GM19463 (cell line): ENCODE data around the gene AIRE.

Experiments
- ATAC-seq: cut with Tn5 transposase; IDR thresholded peaks from one replicate; pipeline ENCODE4 v1.9.1; 2021; ENCODE audit warnings: mild to moderate bottlenecking, moderate library complexity; ENCODE audit not compliant: unreplicated experiment

Gene AIRE

GRCh38 chr21:44303490-44303981, 17.9 kb downstream of the AIRE start:
- ATAC-seq: no peak

- ATAC-seq: no peak
Measured at GRCh38 chr21:44304011-44304616, 18.4 kb downstream of the AIRE start.

- no peak for ATAC-seq
Measured at GRCh38 chr21:44304877-44305293, 19.2 kb downstream of the AIRE start.

- ATAC-seq: no peak
Measured at GRCh38 chr21:44305691-44306090, 20.0 kb downstream of the AIRE start.

GRCh38 chr21:44306936-44307704, 21.4 kb downstream of the AIRE start:
- no peak for ATAC-seq

DNA sequence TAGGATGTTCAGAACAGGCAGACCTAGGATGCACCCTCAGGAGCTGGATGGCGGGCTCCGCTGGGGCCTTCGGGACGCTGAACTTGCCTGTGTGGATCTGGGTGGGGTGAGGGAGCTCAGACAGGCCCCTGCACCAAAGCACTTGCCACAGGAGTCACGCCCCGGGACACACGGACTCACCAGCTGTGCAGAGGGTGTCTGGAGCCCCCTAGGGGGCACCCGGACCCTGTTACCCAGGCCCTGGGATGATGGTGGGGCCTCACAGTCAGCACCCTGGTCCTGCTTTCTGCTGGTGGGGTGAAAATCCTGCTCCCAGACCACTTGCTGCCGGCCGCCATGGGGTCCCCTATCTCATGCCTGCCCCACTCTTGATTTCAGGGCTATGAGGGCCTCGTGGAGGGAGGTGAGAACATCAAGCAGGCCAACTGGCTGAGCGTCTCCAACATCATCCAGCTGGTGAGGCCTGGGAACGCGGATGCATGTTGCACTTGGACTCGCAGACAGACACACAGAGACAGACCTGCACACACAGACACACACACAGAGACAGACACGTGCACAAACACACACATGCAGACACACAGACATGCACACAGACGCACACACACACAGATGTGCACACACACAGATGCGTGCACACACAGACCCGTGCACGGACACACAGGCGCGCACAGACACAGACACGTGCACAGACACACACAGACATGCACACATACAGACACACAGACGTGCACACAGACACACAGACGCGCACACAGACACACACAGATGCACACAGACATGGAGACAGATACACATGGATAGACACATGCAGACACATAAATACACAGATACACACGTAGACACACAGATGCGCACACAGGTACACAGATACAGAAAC, 25.2 kb downstream of the AIRE start:
- no peak for ATAC-seq

DNA sequence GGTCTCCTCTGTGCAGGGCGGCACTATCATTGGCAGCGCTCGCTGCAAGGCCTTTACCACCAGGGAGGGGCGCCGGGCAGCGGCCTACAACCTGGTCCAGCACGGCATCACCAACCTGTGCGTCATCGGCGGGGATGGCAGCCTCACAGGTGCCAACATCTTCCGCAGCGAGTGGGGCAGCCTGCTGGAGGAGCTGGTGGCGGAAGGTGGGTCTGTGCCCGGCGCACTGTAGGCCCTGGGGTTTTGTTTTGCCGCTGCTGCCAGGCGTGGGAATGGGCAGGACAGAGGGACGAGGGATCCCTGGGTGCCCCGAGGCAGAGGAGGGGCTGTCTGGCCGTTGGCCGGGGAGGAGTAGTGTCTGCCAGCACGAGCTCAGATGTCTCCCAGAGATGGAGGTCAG, 26.4 kb downstream of the AIRE start:
- ATAC-seq: no peak

GRCh38 chr21:44312716-44313115, 27.0 kb downstream of the AIRE start:
- ATAC-seq: no peak

- no peak for ATAC-seq
Measured at GRCh38 chr21:44313451-44313850, 27.8 kb downstream of the AIRE start.

DNA sequence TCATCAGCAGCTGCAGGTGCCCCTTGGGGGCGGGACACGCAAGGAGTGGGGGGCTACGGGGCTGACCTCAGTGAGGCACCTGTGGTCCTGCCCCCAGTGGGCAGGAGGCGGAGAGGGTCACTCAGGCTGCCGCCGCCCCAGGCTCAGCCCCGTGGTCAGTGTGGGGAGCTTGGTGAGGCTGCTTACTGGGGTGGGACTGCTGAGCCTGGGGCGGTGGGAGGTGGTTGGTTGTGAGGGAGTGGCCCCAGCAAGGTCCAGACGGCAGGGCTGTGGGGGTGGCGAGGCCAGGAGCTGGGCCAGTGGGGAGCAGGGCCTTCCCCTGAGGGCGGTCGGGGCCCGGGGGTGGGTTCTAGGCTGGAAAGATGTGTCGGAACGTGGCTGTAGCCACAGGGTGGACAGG, 28.5 kb downstream of the AIRE start:
- no peak for ATAC-seq

DNA sequence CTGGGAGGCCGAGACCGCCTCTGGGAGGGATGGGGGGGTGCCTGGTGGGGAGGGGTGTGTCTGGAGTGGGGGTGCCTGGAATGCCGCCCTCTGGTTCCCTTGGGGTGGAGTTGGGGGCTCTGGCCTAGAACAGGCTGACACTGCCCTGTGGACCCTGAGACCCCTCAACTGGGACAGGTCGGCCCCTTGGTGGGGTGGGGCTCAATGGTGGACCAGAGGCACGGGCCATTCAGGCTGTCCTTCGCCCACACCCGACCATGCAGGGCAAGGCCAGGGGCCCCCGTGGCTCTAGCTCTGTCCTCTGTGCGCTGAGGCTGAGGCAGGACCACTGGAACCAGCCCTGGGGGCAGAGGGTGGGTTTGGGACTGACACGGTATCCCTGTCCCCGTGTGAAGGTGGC, 28.9 kb downstream of the AIRE start:
- ATAC-seq: no peak

DNA sequence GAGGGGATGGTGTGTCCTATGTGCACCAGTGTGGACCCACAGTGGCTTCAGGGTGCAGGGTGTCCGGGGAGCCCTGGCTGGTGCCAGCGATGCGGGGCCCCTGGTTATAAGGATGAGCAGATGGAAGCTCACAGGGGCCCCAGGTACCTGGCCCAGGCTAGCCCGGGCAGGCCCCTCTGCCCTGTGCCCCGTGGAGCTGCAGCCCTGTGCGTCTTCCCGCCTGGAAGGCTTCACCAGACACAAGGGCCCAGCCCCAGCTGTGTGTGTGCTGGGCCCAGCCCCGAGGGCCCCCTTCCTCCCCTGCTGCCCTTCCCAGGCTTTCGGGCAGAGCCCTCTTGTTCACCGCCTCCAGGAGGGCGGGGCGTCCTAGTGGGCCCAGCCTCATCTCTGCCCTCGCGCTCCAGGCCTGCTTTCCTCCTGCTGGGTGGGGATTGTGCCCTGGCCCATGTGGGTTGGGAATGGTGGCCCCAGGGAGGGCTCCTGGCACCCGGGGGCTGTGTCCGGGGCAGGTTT, 30.1 kb downstream of the AIRE start:
- ATAC-seq: no peak

GRCh38 chr21:44316277-44316900, 30.7 kb downstream of the AIRE start:
- no peak for ATAC-seq

- no peak for ATAC-seq
Measured at GRCh38 chr21:44317241-44317782, 31.6 kb downstream of the AIRE start.

GRCh38 chr21:44317871-44318270, 32.2 kb downstream of the AIRE start:
- ATAC-seq: no peak

- ATAC-seq: no peak
Measured at GRCh38 chr21:44318489-44319285, 33.0 kb downstream of the AIRE start.

DNA sequence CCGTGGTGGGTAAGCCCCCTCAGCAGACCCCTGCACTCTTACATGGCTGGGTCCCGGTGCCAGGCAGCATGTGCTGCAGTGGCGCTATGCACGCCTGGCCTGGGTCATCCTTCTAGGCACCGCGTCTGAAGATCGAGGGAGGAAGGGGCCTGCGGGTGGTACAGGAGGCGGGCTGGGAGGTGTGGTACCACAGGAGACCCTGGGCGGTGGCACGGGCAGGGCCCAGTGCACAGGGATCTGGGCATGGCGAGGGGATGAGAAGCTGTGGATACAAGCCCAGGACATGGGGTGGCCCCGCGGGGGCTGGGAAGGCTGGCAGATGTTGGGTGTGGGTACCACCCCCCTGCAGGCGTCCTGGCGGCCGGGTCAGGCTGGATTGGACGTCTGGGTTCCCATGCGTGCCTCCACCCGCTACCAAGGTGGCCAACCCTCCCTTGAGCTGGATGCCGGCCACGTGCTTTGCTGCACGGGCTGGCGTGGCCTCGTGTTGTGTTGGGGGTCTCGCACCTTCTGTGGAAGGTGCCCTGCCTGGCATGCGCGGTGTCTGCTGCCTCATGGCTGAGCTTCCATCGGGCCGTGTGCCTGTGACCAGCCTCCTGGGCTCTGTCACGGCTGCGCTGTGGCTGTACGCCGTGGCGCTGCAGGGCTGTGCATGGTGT, 33.9 kb downstream of the AIRE start:
- no peak for ATAC-seq

- ATAC-seq: no peak
Measured at GRCh38 chr21:44320847-44321246, 35.2 kb downstream of the AIRE start.

- no peak for ATAC-seq
Measured at GRCh38 chr21:44321846-44322450, 36.3 kb downstream of the AIRE start.
